SK-N-SH (cell line): ENCODE measurements around the gene KRT33B. TPM values are rescaled to one million over a fixed set of nuclear protein-coding genes. Genes with fewer than 3 reads are reported as not detected.

ENCODE experiments used
- CTCF ChIA-PET: fragments of 300-600, 350-600 bp; formaldehyde crosslinking; extraction: SDS; loops from one replicate; lab custom pipeline; 2021; lab: Yijun Ruan, JAX
- POLR2A ChIA-PET: fragments of 350-600 bp; sonication (Branson Sonifier 250); formaldehyde crosslinking; extraction: SDS; loops from one replicate; lab custom pipeline; 2020; ENCODE audit warnings: antibody characterized with exemption, inconsistent platforms; lab: Yijun Ruan, JAX
- DNase-seq: peaks from one replicate; pipeline ENCODE4 v3.0.0; 2012
- H2AFZ ChIP-seq: fragments of 200-600 bp; sonication (generic); 2 replicates; pipeline ENCODE4 v1.8.1; 2016; ENCODE audit warnings: antibody characterized with exemption, mild to moderate bottlenecking, low read depth
- H3F3A ChIP-seq: fragments of 200-600 bp; sonication (generic); replicated peaks from 2 replicates; pipeline ENCODE3; 2016; ENCODE audit warnings: antibody characterized with exemption, mild to moderate bottlenecking; ENCODE audit not compliant: insufficient read depth
- H3K27ac ChIP-seq, 2 experiments: fragments of 200-500 bp in 1 of 2; fragments of 200-600 bp in 1 of 2; sonication (Bioruptor generic) in 1 of 2; sonication (generic), shearing (Covaris generic) in 1 of 2; 2 replicates each; pipeline versions ENCODE4 v1.5.1 to v1.6.1; 2014 to 2016; ENCODE audit warnings: low read depth in 2 of 2, inconsistent platforms in 1 of 2, low read length in 1 of 2, mild to moderate bottlenecking in 1 of 2, mixed read lengths in 1 of 2
- H3K27me3 ChIP-seq: fragments of 200-600 bp; sonication (generic), shearing (Covaris generic); 2 replicates; pipeline ENCODE4 v1.6.1; 2016; ENCODE audit warnings: mixed run types; ENCODE audit not compliant: insufficient read depth
- H3K36me3 ChIP-seq, 2 experiments: fragments of 200-500 bp in 1 of 2; fragments of 200-600 bp in 1 of 2; sonication (Bioruptor generic) in 1 of 2; sonication (generic) in 1 of 2; replicated peaks in 1 of 2; 2 replicates each; pipeline versions ENCODE3 to v1.5.1; 2014 to 2016; ENCODE audit warnings: low read length in 1 of 2, mild to moderate bottlenecking in 1 of 2; ENCODE audit not compliant: insufficient read depth in 2 of 2, control insufficient read depth in 1 of 2
- H3K4me1 ChIP-seq, 2 experiments: fragments of 200-500 bp in 1 of 2; fragments of 200-600 bp in 1 of 2; sonication (Bioruptor generic) in 1 of 2; sonication (generic), shearing (Covaris generic) in 1 of 2; 2 replicates each; pipeline versions ENCODE4 v1.5.1 to v1.6.1; 2014 to 2016; ENCODE audit warnings: low read depth in 1 of 2, low read length in 1 of 2, mixed run types in 1 of 2; ENCODE audit not compliant: insufficient read depth in 2 of 2, control insufficient read depth in 1 of 2
- H3K4me2 ChIP-seq: fragments of 200-600 bp; sonication (generic), shearing (Covaris generic); 2 replicates; pipeline ENCODE4 v1.6.1; 2017; ENCODE audit warnings: mixed run types
- H3K4me3 ChIP-seq, 2 experiments: fragments of 200-500 bp in 1 of 2; fragments of 200-600 bp in 1 of 2; sonication (Bioruptor generic) in 1 of 2; sonication (generic), shearing (Covaris generic) in 1 of 2; 2 replicates each; pipeline versions ENCODE4 v1.5.1 to v1.8.1; 2014 to 2016; ENCODE audit warnings: low read depth in 2 of 2, inconsistent platforms in 1 of 2, low read length in 1 of 2, mild to moderate bottlenecking in 1 of 2, mixed read lengths in 1 of 2, moderate library complexity in 1 of 2
- H3K79me2 ChIP-seq: fragments of 200-600 bp; sonication (generic); 2 replicates; pipeline ENCODE4 v1.8.1; 2017; ENCODE audit warnings: mild to moderate bottlenecking; ENCODE audit not compliant: insufficient read depth
- H3K9ac ChIP-seq: fragments of 200-600 bp; sonication (generic); 2 replicates; pipeline ENCODE4 v1.6.1; 2017; ENCODE audit warnings: mixed run types
- H3K9me2 ChIP-seq: fragments of 200-600 bp; sonication (generic); 2 replicates; pipeline ENCODE4 v1.6.1; 2017; ENCODE audit warnings: mixed run types
- H3K9me3 ChIP-seq: fragments of 200-600 bp; sonication (generic); 2 replicates; pipeline ENCODE4 v1.6.1; 2017; ENCODE audit warnings: mixed run types, mild to moderate bottlenecking, moderate library complexity
- H4K20me1 ChIP-seq: fragments of 200-600 bp; sonication (generic); 2 replicates; pipeline ENCODE4 v1.6.1; 2017; ENCODE audit warnings: mild to moderate bottlenecking, mixed run types; ENCODE audit not compliant: insufficient read depth
- ELF1 ChIP-seq: IDR thresholded peaks from 2 replicates; pipeline ENCODE4 v1.4.0; 2012
- EZH2phosphoT487 ChIP-seq: fragments of 200-600 bp; sonication (generic); IDR thresholded peaks from 2 replicates; pipeline ENCODE4 v1.6.1; 2017; ENCODE audit warnings: low read depth, mixed run types, mild to moderate bottlenecking, antibody characterized with exemption, moderate library complexity, borderline replicate concordance
- FOSL2 ChIP-seq: IDR thresholded peaks from 2 replicates; pipeline ENCODE4 v1.4.0; 2012; ENCODE audit warnings: low read depth, mild to moderate bottlenecking, moderate library complexity, borderline replicate concordance
- FOXJ3 ChIP-seq: sonication (generic); formaldehyde crosslinking; IDR thresholded peaks from 2 replicates; pipeline ENCODE4 v1.5.1; 2020; ENCODE audit warnings: mild to moderate bottlenecking, missing genetic modification reagents
- FOXM1 ChIP-seq: IDR thresholded peaks from 2 replicates; pipeline ENCODE4 v1.4.0; 2012; ENCODE audit warnings: low read depth, mild to moderate bottlenecking
- GABPA ChIP-seq: IDR thresholded peaks from 2 replicates; pipeline ENCODE4 v1.4.0; 2012; ENCODE audit warnings: low read depth, mild to moderate bottlenecking
- IRF3 ChIP-seq: fragments of 150-350 bp; IDR thresholded peaks from 2 replicates; pipeline ENCODE4 v1.6.1; 2016; ENCODE audit warnings: mild to moderate bottlenecking, low read depth, low read length
- MEF2A ChIP-seq: IDR thresholded peaks from 2 replicates; pipeline ENCODE4 v1.4.0; 2012; ENCODE audit warnings: low read depth, borderline replicate concordance
- MXI1 ChIP-seq: IDR thresholded peaks from 2 replicates; pipeline ENCODE4 v1.6.1; 2012; ENCODE audit warnings: mild to moderate bottlenecking, low read depth, low read length, improper control_type of control experiment
- NFIC ChIP-seq: IDR thresholded peaks from 2 replicates; pipeline ENCODE4 v1.4.0; 2012; ENCODE audit warnings: borderline replicate concordance
- RCOR1 ChIP-seq: fragments of 150-350 bp; IDR thresholded peaks from 2 replicates; pipeline ENCODE4 v1.6.1; 2017; ENCODE audit warnings: antibody characterized with exemption, low read length
- RFX5 ChIP-seq: IDR thresholded peaks from 2 replicates; pipeline ENCODE4 v1.6.1; 2012; ENCODE audit warnings: mild to moderate bottlenecking, improper control_type of control experiment, low read length
- SMC3 ChIP-seq: IDR thresholded peaks from 2 replicates; pipeline ENCODE4 v1.6.1; 2012; ENCODE audit warnings: low read depth, low read length, improper control_type of control experiment
- TEAD4 ChIP-seq: IDR thresholded peaks from 2 replicates; pipeline ENCODE4 v1.4.0; 2012; ENCODE audit warnings: mild to moderate bottlenecking, borderline replicate concordance; ENCODE audit not compliant: insufficient read depth
- USF2 ChIP-seq: fragments of 150-350 bp; IDR thresholded peaks from 2 replicates; pipeline ENCODE4 v1.6.1; 2017; ENCODE audit warnings: antibody characterized with exemption, low read length, low read depth, borderline replicate concordance
- ZBTB33 ChIP-seq: IDR thresholded peaks from 2 replicates; pipeline ENCODE4 v1.4.0; 2012; ENCODE audit warnings: low read depth, borderline replicate concordance
- WGBS: methylation state at CpG from one replicate; pipeline ENCODE4 v1.1.6; 2017; ENCODE audit warnings: low lambda C conversion rate; 5-methylcytosine and 5-hydroxymethylcytosine counted together
- polyA plus RNA-seq, 3 experiments: library from polyadenylated mRNA; depleted of rRNA; stranded (reverse); fragments of >200 nt; gene quantifications; 2 replicates each; pipeline ENCODE4 v1.2.3, GENCODE V29; 2012

KRT33B gene
- polyA plus RNA-seq, 1 of the 3 experiments (the other 2 are of a cell fraction): 0.08 TPM

- H3K9me2 ChIP-seq: no peaks in the 10 kb centered on the region
- no peak overlapping the region for H3K4me2 ChIP-seq
- H3K9ac ChIP-seq: no peak overlapping the region
- no peak overlapping the region for H3K4me3 ChIP-seq
- DNase-seq: no peak
- H3K4me1 ChIP-seq: no peaks in the 10 kb centered on the region
- no peak; the same call in 1 of the 2 replicates for TF ChIP-seq EZH2phosphoT487
- TF ChIP-seq FOSL2: no peak
- no peak for TF ChIP-seq FOXM1
- TF ChIP-seq SMC3: no peak
- TF ChIP-seq MEF2A: no peak
- 28% methylated on average over 17 of the region's 17 CpGs for WGBS
- peaks cover 37% of the 10 kb centered on the region for H3K27me3 ChIP-seq
- no peaks in the 10 kb centered on the region for H4K20me1 ChIP-seq
- H3F3A ChIP-seq: no peaks in the 10 kb centered on the region
- no peak overlapping the region for H3K27ac ChIP-seq
- CTCF ChIA-PET: interaction anchor here (1.4 kb wide), 1 partner anchor 347 kb away, joined by 4 read pairs; no protein-coding TSS in a partner anchor
- peaks cover 0 to 9% of the 10 kb centered on the region in 2 experiments for H3K36me3 ChIP-seq
- peaks cover 12% of the 10 kb centered on the region for H3K9me3 ChIP-seq
- H2AFZ ChIP-seq: no peak overlapping the region
- POLR2A ChIA-PET: no interaction called here
- no peaks in the 10 kb centered on the region for H3K79me2 ChIP-seq
These were observed 53.7 kb downstream of the KRT33B start for GRCh38 chr17:41315814-41316445.

- Histone ChIP-seq H3K27ac (no peak within 1 kb of the TSS), H3K4me1 (no peaks in the 10 kb centered on the region), H3K4me2 (no peak within 1 kb of the TSS), H3F3A (no peaks in the 10 kb centered on the region), H3K9me3 (peaks cover 12% of the 10 kb centered on the region), H2AFZ (no peak within 1 kb of the TSS), H3K9ac (no peak within 1 kb of the TSS), H3K27me3 (peaks cover 37% of the 10 kb centered on the region), H3K36me3 (peaks cover 0 to 9% of the 10 kb centered on the region in 2 experiments), H3K79me2 (no peaks in the 10 kb centered on the region), H4K20me1 (no peaks in the 10 kb centered on the region), H3K9me2 (no peaks in the 10 kb centered on the region), H3K4me3 (no peak within 1 kb of the TSS)
- ChIA-PET POLR2A (no interaction called here), CTCF (interaction anchor here (1.3 to 1.6 kb wide), 3 partner anchors 14 to 351 kb away, joined by 4 to 5 read pairs (median 4); no protein-coding TSS in a partner anchor)
- DNase-seq: no peak
- no peak for TF ChIP-seq IRF3
- no peak for TF ChIP-seq RFX5
- no peak for TF ChIP-seq NFIC
- TF ChIP-seq FOXM1: no peak
- no peak for TF ChIP-seq ZBTB33
- no peak for TF ChIP-seq EZH2phosphoT487
- TF ChIP-seq RCOR1: no peak
- no peak for TF ChIP-seq TEAD4
- TF ChIP-seq GABPA: no peak
- no peak for TF ChIP-seq ELF1
- no peak for TF ChIP-seq FOXJ3 (CRISPR knock-in tag)
- no peak for TF ChIP-seq USF2
- no peak for TF ChIP-seq MXI1
- 23% methylated on average over 18 of the region's 24 CpGs for WGBS
These were observed 54.3 kb downstream of the KRT33B start, which contains the start of gene KRTAP17-1 for GRCh38 chr17:41315204-41315794. Gene KRTAP17-1 (minus strand): TSS chr17:41315710. CDS start chr17:41315650, 60 bp downstream.
